Tibial nerve (tissue), 3 donors: ENCODE measurements around the gene CTAGE1.

Experiments
- POLR2A ChIP-seq, 2 donors: fragments of 450-650 bp; IDR thresholded peaks; one replicate each; pipeline ENCODE4 v1.6.1; 2017; ENCODE audit warnings: antibody characterized with exemption in 2 of 2, mild to moderate bottlenecking in 2 of 2, moderate library complexity in 2 of 2
- TF ChIP-seq, protein P1 (sequence below), 5 experiments: fragments of 200-600 bp in 3 of 5; fragments of 450-650 bp in 2 of 5; sonication (generic) in 3 of 5; IDR thresholded peaks; one replicate each; pipeline ENCODE4 v1.5.1; 2016 to 2019; ENCODE audit warnings: antibody characterized with exemption in 5 of 5, mild to moderate bottlenecking in 3 of 5, moderate library complexity in 2 of 5

DNA sequence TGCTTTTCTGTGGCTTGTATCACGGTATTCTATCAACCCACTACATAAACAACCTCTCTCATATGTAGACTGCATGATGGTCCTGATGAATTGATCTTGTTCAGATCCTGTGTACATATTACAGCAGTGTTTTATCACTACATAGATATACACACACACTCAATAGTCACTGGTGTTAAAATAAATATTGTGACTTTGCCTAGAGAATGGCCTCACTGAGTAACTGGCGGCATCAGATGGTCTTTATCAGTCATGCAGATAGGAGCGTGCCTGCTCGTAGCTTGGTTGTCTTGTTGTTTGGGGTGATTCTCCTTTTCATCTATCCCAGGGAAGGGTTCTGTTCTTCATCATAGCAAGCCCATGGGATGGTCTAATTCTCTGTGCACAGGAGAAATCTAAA lies 18.4 kb upstream of the CTAGE1 start:
- no peak for TF ChIP-seq POLR2A (IDR thresholded peaks at IDR 0.05)
- TF ChIP-seq, protein P1, sequence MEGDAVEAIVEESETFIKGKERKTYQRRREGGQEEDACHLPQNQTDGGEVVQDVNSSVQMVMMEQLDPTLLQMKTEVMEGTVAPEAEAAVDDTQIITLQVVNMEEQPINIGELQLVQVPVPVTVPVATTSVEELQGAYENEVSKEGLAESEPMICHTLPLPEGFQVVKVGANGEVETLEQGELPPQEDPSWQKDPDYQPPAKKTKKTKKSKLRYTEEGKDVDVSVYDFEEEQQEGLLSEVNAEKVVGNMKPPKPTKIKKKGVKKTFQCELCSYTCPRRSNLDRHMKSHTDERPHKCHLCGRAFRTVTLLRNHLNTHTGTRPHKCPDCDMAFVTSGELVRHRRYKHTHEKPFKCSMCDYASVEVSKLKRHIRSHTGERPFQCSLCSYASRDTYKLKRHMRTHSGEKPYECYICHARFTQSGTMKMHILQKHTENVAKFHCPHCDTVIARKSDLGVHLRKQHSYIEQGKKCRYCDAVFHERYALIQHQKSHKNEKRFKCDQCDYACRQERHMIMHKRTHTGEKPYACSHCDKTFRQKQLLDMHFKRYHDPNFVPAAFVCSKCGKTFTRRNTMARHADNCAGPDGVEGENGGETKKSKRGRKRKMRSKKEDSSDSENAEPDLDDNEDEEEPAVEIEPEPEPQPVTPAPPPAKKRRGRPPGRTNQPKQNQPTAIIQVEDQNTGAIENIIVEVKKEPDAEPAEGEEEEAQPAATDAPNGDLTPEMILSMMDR (IDR thresholded peaks at IDR 0.05), result no peak
